GM23338 (cell line): ENCODE data around the gene ZBTB40. TPM values are rescaled to one million over a fixed set of nuclear protein-coding genes. Genes with fewer than 3 reads are reported as not detected.

Source experiments
- ATAC-seq: fragments of 200-7000 bp; cut with Tn5 transposase; 3 replicates; pipeline ENCODE4 v1.9.1; 2020
- DNase-seq: peaks from one replicate; pipeline ENCODE4 v3.0.0-alpha.2; 2015; ENCODE audit warnings: low spot score
- H2AFZ ChIP-seq: fragments of 200-600 bp; sonication (generic); 2 replicates; pipeline ENCODE4 v1.8.0; 2016; ENCODE audit warnings: antibody characterized with exemption, mild to moderate bottlenecking, moderate library complexity
- H3F3A ChIP-seq: fragments of 200-600 bp; sonication (generic); replicated peaks from 2 replicates; pipeline ENCODE4 v1.8.0; 2017; ENCODE audit warnings: antibody characterized with exemption, mixed run types, low read depth
- H3K27ac ChIP-seq: fragments of 200-600 bp; sonication (generic); 2 replicates; pipeline ENCODE4 v1.6.1; 2016; ENCODE audit warnings: low read depth
- H3K27me3 ChIP-seq: fragments of 200-600 bp; sonication (generic); 2 replicates; pipeline ENCODE4 v1.8.0; 2016; ENCODE audit warnings: mild to moderate bottlenecking, mixed run types, moderate library complexity; ENCODE audit not compliant: insufficient read depth
- H3K36me3 ChIP-seq: fragments of 200-600 bp; sonication (generic); 2 replicates; pipeline ENCODE4 v1.8.0; 2016; ENCODE audit warnings: mild to moderate bottlenecking; ENCODE audit not compliant: insufficient read depth
- H3K4me1 ChIP-seq: fragments of 200-600 bp; sonication (generic); 2 replicates; pipeline ENCODE4 v1.8.0; 2016; ENCODE audit warnings: mild to moderate bottlenecking, moderate library complexity; ENCODE audit not compliant: insufficient read depth
- H3K4me2 ChIP-seq: fragments of 200-600 bp; sonication (generic); 2 replicates; pipeline ENCODE4 v1.7.1; 2017; ENCODE audit warnings: mixed run types
- H3K4me3 ChIP-seq: fragments of 200-600 bp; sonication (generic); 2 replicates; pipeline ENCODE4 v1.6.1; 2016; ENCODE audit warnings: mixed run types
- H3K79me2 ChIP-seq: fragments of 200-600 bp; sonication (generic); replicated peaks from 2 replicates; pipeline ENCODE4 v1.8.0; 2017; ENCODE audit warnings: mild to moderate bottlenecking; ENCODE audit not compliant: insufficient read depth
- H3K9me2 ChIP-seq: fragments of 200-600 bp; sonication (generic); 2 replicates; pipeline ENCODE4 v1.8.0; 2017; ENCODE audit not compliant: insufficient read depth
- H4K20me1 ChIP-seq: fragments of 200-600 bp; sonication (generic); replicated peaks from 2 replicates; pipeline ENCODE4 v1.8.0; 2017; ENCODE audit warnings: mild to moderate bottlenecking; ENCODE audit not compliant: insufficient read depth
- H3K27ac Mint-ChIP-seq: 2 replicates; pipeline ENCODE4 v1.8.0; 2020; ENCODE audit warnings: inconsistent platforms, mild to moderate bottlenecking, moderate library complexity, mixed read lengths
- H3K27me3 Mint-ChIP-seq: 3 replicates; pipeline ENCODE4 v1.8.0; 2022; ENCODE audit warnings: low read depth, mild to moderate bottlenecking, moderate library complexity, mixed read lengths, inconsistent platforms; ENCODE audit not compliant: insufficient read depth, poor library complexity
- H3K36me3 Mint-ChIP-seq: 3 replicates; pipeline ENCODE4 v1.8.0; 2021; ENCODE audit warnings: low read depth, mild to moderate bottlenecking, inconsistent platforms, moderate library complexity, mixed read lengths
- H3K4me1 Mint-ChIP-seq: 3 replicates; pipeline ENCODE4 v1.8.0; 2020; ENCODE audit warnings: mild to moderate bottlenecking, inconsistent platforms, mixed read lengths
- H3K4me3 Mint-ChIP-seq: 3 replicates; pipeline ENCODE4 v1.8.0; 2021; ENCODE audit warnings: moderate library complexity, mild to moderate bottlenecking, inconsistent platforms, mixed read lengths
- H3K9me3 Mint-ChIP-seq: 3 replicates; pipeline ENCODE4 v1.8.0; 2020; ENCODE audit warnings: moderate library complexity, mild to moderate bottlenecking, inconsistent platforms, mixed read lengths
- CREB1 ChIP-seq: fragments of 250-450 bp; sonication (Bioruptor Pico); IDR thresholded peaks from 2 replicates; pipeline ENCODE4 v1.5.0; 2020; ENCODE audit warnings: low read depth, mild to moderate bottlenecking, moderate library complexity
- ETS1 ChIP-seq: IDR thresholded peaks from 2 replicates; pipeline ENCODE4 v1.6.1; 2016; ENCODE audit warnings: antibody characterized with exemption
- EZH2 ChIP-seq: fragments of 200-600 bp; sonication (generic); IDR thresholded peaks from one replicate; pipeline ENCODE4 v1.8.0; 2017; ENCODE audit warnings: antibody characterized with exemption, mild to moderate bottlenecking, low read depth; ENCODE audit not compliant: unreplicated experiment
- EZH2phosphoT487 ChIP-seq: fragments of 200-600 bp; sonication (generic); IDR thresholded peaks from one replicate; pipeline ENCODE4 v1.8.1; 2018; ENCODE audit warnings: antibody characterized with exemption; ENCODE audit not compliant: unreplicated experiment
- JUNB ChIP-seq: IDR thresholded peaks from one replicate; pipeline ENCODE4 v1.6.1; 2016; ENCODE audit warnings: antibody characterized with exemption; ENCODE audit not compliant: unreplicated experiment
- NANOG ChIP-seq: IDR thresholded peaks from 2 replicates; pipeline ENCODE4 v1.6.1; 2016; ENCODE audit warnings: antibody characterized with exemption, borderline replicate concordance
- POLR2AphosphoS5 ChIP-seq: IDR thresholded peaks from 2 replicates; pipeline ENCODE4 v1.6.1; 2016; ENCODE audit warnings: antibody characterized with exemption, low read depth
- REST ChIP-seq: IDR thresholded peaks from one replicate; pipeline ENCODE4 v1.6.1; 2018; ENCODE audit warnings: antibody characterized with exemption; ENCODE audit not compliant: unreplicated experiment
- STAT1 ChIP-seq: IDR thresholded peaks from one replicate; pipeline ENCODE4 v1.6.1; 2016; ENCODE audit warnings: antibody characterized with exemption; ENCODE audit not compliant: unreplicated experiment
- ZNF114 ChIP-seq: fragments of 250-450 bp; sonication (Bioruptor Pico); IDR thresholded peaks from 2 replicates; pipeline ENCODE4 v1.5.0; 2020; ENCODE audit warnings: mild to moderate bottlenecking, moderate library complexity
- ZNF331 ChIP-seq: fragments of 250-450 bp; sonication (Bioruptor Pico); IDR thresholded peaks from 2 replicates; pipeline ENCODE4 v1.5.0; 2020; ENCODE audit warnings: low read depth, mild to moderate bottlenecking, moderate library complexity
- polyA plus RNA-seq: library from polyadenylated mRNA; unstranded; fragments of >200 nt; fragmentation: Nextera tagmentation; extraction: Ambion mirVana; gene quantifications from 2 replicates; pipeline ENCODE4 v1.2.1, GENCODE V29; 2016
- total RNA-seq: library from RNA; depleted of rRNA; stranded (reverse); fragments of >200 nt; shearing (Covaris generic); gene quantifications from 2 replicates; pipeline ENCODE4 v1.2.3, GENCODE V29; 2014
- TF ChIP-seq, protein P1 (sequence below), 2 experiments: fragments of 200-600 bp in 1 of 2; sonication (generic) in 1 of 2; conservative IDR thresholded peaks; 2 replicates each; pipeline versions ENCODE4 v1.5.1 to v1.6.1; 2016 to 2017; ENCODE audit warnings: antibody characterized with exemption in 2 of 2, low read depth in 2 of 2, mild to moderate bottlenecking in 2 of 2, moderate library complexity in 1 of 2
- TF ChIP-seq, protein P2 (sequence below): fragments of 250-450 bp; sonication (Bioruptor Pico); IDR thresholded peaks from 2 replicates; pipeline ENCODE4 v1.5.0; 2020; ENCODE audit warnings: mild to moderate bottlenecking, moderate library complexity

The ZBTB40 gene
- total and polyA plus RNA-seq, 2 experiments from 2014 or later: 3.1 to 22.7 TPM

DNA sequence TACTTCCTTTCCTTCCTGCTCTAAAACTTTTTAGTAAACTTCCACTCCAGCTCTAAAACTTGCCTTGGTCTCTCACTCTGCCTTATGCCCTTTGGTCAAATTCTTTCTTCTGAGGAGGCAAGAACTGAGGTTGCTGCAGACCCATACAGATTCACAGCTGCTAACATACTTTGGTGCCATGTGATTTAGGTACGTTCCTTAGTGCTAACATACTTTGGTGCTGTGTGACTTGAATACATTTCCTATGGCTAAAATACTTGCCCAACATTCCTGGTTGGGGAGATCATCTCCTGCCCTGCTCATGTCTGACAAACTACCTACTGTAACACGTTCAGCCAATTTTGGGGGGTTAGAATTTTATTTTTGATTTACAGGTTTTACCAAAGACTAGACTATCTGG is 6.8 kb upstream of the ZBTB40 start:
- H3K36me3 Mint-ChIP-seq: peaks cover 25% of the 10 kb centered on the region; the same call in 2 of the 3 replicates
- Histone ChIP-seq H3F3A (no peaks in the 10 kb centered on the region), H3K4me2 (no peak overlapping the region), H3K27ac (no peak overlapping the region), H2AFZ (no peak overlapping the region), H3K9me2 (no peaks in the 10 kb centered on the region), H3K27me3 (no peaks in the 10 kb centered on the region), H3K36me3 (no peaks in the 10 kb centered on the region), H4K20me1 (no peaks in the 10 kb centered on the region), H3K4me3 (no peak overlapping the region), H3K79me2 (no peaks in the 10 kb centered on the region), H3K4me1 (peaks cover 14% of the 10 kb centered on the region)
- H3K4me1 Mint-ChIP-seq: peaks cover 29% of the 10 kb centered on the region
- TF ChIP-seq, protein P1, sequence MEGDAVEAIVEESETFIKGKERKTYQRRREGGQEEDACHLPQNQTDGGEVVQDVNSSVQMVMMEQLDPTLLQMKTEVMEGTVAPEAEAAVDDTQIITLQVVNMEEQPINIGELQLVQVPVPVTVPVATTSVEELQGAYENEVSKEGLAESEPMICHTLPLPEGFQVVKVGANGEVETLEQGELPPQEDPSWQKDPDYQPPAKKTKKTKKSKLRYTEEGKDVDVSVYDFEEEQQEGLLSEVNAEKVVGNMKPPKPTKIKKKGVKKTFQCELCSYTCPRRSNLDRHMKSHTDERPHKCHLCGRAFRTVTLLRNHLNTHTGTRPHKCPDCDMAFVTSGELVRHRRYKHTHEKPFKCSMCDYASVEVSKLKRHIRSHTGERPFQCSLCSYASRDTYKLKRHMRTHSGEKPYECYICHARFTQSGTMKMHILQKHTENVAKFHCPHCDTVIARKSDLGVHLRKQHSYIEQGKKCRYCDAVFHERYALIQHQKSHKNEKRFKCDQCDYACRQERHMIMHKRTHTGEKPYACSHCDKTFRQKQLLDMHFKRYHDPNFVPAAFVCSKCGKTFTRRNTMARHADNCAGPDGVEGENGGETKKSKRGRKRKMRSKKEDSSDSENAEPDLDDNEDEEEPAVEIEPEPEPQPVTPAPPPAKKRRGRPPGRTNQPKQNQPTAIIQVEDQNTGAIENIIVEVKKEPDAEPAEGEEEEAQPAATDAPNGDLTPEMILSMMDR (conservative IDR thresholded peaks at IDR 0.05; ENCODE audit: low read depth in 2 of 2): no peak
- TF ChIP-seq ZNF331 (CRISPR knock-in tag) (no peak), NANOG (no peak), EZH2 (no peak), CREB1 (CRISPR knock-in tag) (no peak), ETS1 (no peak), EZH2phosphoT487 (no peak), POLR2AphosphoS5 (no peak), REST (no peak), JUNB (no peak), ZNF114 (no peak), STAT1 (no peak)
- TF ChIP-seq, protein P2, sequence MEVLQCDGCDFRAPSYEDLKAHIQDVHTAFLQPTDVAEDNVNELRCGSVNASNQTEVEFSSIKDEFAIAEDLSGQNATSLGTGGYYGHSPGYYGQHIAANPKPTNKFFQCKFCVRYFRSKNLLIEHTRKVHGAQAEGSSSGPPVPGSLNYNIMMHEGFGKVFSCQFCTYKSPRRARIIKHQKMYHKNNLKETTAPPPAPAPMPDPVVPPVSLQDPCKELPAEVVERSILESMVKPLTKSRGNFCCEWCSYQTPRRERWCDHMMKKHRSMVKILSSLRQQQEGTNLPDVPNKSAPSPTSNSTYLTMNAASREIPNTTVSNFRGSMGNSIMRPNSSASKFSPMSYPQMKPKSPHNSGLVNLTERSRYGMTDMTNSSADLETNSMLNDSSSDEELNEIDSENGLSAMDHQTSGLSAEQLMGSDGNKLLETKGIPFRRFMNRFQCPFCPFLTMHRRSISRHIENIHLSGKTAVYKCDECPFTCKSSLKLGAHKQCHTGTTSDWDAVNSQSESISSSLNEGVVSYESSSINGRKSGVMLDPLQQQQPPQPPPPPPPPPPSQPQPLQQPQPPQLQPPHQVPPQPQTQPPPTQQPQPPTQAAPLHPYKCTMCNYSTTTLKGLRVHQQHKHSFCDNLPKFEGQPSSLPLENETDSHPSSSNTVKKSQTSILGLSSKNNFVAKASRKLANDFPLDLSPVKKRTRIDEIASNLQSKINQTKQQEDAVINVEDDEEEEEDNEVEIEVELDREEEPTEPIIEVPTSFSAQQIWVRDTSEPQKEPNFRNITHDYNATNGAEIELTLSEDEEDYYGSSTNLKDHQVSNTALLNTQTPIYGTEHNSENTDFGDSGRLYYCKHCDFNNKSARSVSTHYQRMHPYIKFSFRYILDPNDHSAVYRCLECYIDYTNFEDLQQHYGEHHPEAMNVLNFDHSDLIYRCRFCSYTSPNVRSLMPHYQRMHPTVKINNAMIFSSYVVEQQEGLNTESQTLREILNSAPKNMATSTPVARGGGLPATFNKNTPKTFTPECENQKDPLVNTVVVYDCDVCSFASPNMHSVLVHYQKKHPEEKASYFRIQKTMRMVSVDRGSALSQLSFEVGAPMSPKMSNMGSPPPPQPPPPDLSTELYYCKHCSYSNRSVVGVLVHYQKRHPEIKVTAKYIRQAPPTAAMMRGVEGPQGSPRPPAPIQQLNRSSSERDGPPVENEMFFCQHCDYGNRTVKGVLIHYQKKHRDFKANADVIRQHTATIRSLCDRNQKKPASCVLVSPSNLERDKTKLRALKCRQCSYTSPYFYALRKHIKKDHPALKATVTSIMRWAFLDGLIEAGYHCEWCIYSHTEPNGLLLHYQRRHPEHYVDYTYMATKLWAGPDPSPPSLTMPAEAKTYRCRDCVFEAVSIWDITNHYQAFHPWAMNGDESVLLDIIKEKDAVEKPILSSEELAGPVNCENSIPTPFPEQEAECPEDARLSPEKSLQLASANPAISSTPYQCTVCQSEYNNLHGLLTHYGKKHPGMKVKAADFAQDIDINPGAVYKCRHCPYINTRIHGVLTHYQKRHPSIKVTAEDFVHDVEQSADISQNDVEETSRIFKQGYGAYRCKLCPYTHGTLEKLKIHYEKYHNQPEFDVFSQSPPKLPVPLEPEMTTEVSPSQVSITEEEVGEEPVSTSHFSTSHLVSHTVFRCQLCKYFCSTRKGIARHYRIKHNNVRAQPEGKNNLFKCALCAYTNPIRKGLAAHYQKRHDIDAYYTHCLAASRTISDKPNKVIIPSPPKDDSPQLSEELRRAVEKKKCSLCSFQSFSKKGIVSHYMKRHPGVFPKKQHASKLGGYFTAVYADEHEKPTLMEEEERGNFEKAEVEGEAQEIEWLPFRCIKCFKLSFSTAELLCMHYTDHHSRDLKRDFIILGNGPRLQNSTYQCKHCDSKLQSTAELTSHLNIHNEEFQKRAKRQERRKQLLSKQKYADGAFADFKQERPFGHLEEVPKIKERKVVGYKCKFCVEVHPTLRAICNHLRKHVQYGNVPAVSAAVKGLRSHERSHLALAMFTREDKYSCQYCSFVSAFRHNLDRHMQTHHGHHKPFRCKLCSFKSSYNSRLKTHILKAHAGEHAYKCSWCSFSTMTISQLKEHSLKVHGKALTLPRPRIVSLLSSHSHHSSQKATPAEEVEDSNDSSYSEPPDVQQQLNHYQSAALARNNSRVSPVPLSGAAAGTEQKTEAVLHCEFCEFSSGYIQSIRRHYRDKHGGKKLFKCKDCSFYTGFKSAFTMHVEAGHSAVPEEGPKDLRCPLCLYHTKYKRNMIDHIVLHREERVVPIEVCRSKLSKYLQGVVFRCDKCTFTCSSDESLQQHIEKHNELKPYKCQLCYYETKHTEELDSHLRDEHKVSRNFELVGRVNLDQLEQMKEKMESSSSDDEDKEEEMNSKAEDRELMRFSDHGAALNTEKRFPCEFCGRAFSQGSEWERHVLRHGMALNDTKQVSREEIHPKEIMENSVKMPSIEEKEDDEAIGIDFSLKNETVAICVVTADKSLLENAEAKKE (CRISPR knock-in tag): no peak
- ATAC-seq (no peak), DNase-seq (no peak)
- H3K27ac Mint-ChIP-seq: no peak overlapping the region
- no peak overlapping the region for H3K4me3 Mint-ChIP-seq
- H3K27me3 Mint-ChIP-seq: no peaks in the 10 kb centered on the region
- H3K9me3 Mint-ChIP-seq: peaks cover 29% of the 10 kb centered on the region; the same call in 2 of the 3 replicates
